GM18873 (cell line): ENCODE results near the gene ELOA2.
"Not testable (repeated sequence)": the region's sequence is repeated elsewhere in the genome, so short reads cannot be mapped to it uniquely, and the experiment has no call there.

ENCODE experiments used
- ATAC-seq: cut with Tn5 transposase; IDR thresholded peaks from one replicate; pipeline ENCODE4 v1.9.1; 2021; ENCODE audit warnings: mild to moderate bottlenecking, moderate library complexity, moderate number of reproducible peaks; ENCODE audit not compliant: unreplicated experiment, low FRiP score

Gene ELOA2

DNA sequence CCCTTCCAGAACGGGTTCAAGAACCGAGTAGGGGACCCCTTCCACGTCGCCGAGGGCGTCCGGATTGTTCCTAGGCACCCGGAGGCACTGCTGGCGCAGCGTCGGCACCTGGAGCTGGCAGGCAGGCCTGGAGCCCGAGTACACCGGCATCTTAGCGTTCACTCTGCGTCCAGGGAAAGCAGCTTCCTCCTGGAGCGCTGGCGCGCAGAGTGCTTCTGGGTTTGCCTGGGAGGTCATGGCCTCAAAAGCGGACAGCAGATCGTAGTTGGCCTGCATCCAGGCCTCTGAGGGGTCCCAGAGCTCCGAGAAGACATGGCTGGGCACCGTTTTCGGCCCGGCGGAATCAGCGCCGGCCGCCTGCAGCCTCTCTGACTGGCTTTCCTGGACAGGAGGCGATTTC lies 12.6 kb downstream of the ELOA2 start:
- not testable (repeated sequence) for ATAC-seq

DNA sequence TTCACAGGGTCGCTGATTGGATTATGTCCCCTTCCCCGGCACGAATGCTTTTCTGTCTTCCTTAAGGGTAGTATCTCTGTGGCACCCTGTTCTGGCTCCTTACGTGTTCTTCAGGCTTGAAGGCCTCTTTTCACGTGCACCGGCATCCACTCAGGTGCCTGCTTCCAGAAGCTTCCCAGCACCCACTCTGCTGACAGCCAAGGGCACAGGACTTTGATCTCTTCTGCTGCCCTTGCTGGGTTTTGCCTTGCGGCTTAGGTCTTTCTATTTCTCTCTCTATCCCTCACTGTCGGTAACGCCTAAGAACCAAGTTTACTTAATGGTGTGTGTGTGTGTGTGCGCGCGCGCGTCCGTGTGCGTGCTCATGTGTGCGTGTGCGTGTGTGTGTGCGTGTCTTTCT lies 14.7 kb downstream of the ELOA2 start:
- ATAC-seq = not testable (repeated sequence)

DNA sequence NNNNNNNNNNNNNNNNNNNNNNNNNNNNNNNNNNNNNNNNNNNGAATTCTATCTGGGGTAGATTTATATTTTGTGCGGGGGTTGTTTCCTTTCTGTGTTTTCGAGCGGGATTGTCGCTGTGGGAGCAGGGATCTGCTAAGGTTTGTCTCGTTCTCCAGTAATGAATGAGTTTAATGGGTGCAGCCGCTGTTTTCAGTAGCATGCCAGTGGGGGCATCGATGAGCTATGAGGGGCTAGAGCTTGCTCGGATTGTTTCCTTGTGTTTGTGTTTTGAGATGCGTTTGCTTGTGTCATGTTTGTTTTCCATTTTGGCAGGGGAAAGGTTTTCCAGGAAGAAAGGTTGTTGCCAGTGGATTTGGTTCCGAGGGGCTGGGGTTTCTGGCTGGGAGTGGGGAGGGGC lies 15.6 kb downstream of the ELOA2 start:
- not testable (repeated sequence) for ATAC-seq
